ENCODE data around the gene MYOT.

Gene MYOT, protein sequence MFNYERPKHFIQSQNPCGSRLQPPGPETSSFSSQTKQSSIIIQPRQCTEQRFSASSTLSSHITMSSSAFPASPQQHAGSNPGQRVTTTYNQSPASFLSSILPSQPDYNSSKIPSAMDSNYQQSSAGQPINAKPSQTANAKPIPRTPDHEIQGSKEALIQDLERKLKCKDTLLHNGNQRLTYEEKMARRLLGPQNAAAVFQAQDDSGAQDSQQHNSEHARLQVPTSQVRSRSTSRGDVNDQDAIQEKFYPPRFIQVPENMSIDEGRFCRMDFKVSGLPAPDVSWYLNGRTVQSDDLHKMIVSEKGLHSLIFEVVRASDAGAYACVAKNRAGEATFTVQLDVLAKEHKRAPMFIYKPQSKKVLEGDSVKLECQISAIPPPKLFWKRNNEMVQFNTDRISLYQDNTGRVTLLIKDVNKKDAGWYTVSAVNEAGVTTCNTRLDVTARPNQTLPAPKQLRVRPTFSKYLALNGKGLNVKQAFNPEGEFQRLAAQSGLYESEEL

DNA sequence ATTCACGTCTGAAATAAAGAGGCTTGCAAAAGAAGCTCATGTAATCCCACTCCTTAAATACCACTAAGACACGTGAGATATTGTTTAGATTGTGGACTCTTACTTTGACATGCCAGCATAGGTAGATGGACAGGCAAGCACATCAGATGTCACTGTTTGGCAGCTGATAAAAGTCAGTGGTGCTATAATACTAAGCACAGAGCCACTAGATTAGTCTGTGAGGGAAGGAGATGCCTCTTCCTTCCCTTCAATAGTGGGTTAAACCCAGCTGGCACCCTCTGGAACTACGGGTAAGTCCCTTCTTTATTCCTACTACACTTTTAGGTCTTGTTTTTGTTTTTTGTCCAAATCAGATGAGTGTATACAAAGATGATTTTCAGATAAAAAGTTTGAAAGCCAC, at the start of gene MYOT:
Gene MYOT (plus strand): TSS at position 197 of the 400 bp plus-strand sequence. CDS start 2,792 bp downstream, outside the sequence.
- ChIA-PET POLR2A (no interaction called here), CTCF (interaction anchor here (0.7 kb wide), 1 partner anchor 40 kb away, joined by 3 read pairs; no protein-coding TSS in a partner anchor)
- TF ChIP-seq, protein P1, sequence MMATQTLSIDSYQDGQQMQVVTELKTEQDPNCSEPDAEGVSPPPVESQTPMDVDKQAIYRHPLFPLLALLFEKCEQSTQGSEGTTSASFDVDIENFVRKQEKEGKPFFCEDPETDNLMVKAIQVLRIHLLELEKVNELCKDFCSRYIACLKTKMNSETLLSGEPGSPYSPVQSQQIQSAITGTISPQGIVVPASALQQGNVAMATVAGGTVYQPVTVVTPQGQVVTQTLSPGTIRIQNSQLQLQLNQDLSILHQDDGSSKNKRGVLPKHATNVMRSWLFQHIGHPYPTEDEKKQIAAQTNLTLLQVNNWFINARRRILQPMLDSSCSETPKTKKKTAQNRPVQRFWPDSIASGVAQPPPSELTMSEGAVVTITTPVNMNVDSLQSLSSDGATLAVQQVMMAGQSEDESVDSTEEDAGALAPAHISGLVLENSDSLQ (IDR thresholded peaks at IDR 0.05): 0 out of 2 replicates have a peak, but pooled peaks have one; percentile 8
- TF ChIP-seq ZNF384 (IDR thresholded peaks at IDR 0.05): no peak
- DNase-seq (ENCODE audit: extremely low spot score): no peak

DNA sequence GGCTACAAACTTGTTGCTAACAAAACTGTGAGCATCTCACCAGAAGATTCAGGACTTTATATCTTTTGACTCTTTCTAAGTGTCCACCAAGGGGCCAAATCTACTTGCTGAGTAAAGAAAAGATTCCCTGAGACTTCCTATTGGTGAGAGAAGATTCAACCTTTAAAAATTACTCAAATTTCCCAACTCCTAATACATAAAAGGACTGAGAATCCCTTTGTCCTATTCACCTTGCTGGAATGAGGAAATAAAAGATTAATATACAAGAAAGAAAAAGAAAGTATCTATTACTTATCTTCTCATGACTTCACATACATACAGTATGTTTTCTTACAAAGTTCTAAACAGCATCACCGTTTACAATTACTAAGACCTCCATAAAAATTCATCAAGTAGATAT, 47.9 kb upstream of the MYOT start:
- POLR2A ChIA-PET: no interaction called here
- CTCF ChIA-PET: no interaction called here
- no peak for DNase-seq (ENCODE audit: extremely low spot score)
- no peak for TF ChIP-seq HDGF (IDR thresholded peaks at IDR 0.05; ENCODE audit: borderline replicate concordance)
- no peak for TF ChIP-seq FOXA1 (IDR thresholded peaks at IDR 0.05)
- no peak for TF ChIP-seq ZNF384 (IDR thresholded peaks at IDR 0.05)
- TF ChIP-seq SP1 (IDR thresholded peaks at IDR 0.05): no peak
- TF ChIP-seq TARDBP (IDR thresholded peaks at IDR 0.05): no peak
- TF ChIP-seq FOXM1 (IDR thresholded peaks at IDR 0.05; ENCODE audit: borderline replicate concordance): no peak
- no peak for TF ChIP-seq NFRKB (IDR thresholded peaks at IDR 0.05)
- no peak for TF ChIP-seq ARNT (IDR thresholded peaks at IDR 0.05)
- TF ChIP-seq ELF4 (IDR thresholded peaks at IDR 0.05): no peak
- no peak for TF ChIP-seq FOXK2 (IDR thresholded peaks at IDR 0.05)
- TF ChIP-seq SUZ12 (IDR thresholded peaks at IDR 0.05): no peak
- TF ChIP-seq LEF1 (IDR thresholded peaks at IDR 0.05; ENCODE audit: borderline replicate concordance): no peak
- TF ChIP-seq, protein P1 (IDR thresholded peaks at IDR 0.05): no peak
- no peak for TF ChIP-seq CTBP1 (IDR thresholded peaks at IDR 0.05; ENCODE audit: borderline replicate concordance)
- no peak for TF ChIP-seq BHLHE40 (IDR thresholded peaks at IDR 0.05; ENCODE audit: borderline replicate concordance)
- no peak for TF ChIP-seq L3MBTL2 (conservative IDR thresholded peaks at IDR 0.05)

DNA sequence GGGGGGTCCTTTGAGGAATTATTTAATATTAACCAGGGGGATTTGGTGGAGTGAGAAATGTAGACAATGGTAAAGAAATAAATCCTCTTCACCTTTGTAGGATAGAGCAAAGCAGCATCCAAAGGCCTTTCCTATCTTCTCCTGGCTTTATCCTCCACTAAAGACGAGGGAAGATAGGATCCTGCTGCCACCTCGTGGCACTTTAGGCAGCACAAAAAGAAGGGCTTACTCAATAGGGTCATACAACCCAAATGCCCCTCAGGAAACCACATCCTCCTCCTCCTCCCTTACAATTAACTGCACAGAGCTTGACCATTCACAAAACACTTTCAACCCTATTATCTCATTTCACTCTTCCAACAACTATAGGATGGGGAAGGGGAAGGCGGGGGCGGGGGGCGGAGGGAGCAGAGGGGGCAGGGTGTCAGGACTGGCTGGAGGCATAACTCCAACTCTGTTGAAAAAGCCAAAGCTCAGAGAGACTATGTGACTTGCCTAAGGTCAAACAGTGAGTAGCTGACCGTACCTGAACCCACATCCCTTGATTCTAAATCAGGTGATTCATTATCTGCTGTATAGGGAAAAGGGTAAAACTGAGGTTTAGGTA, 45.4 kb upstream of the MYOT start:
- ChIA-PET CTCF (interaction anchor here (0.6 to 2.9 kb wide), 4 partner anchors 44 to 193 kb away, joined by 3 to 18 read pairs (median 4); no protein-coding TSS in a partner anchor), POLR2A (no interaction called here)
- no peak for TF ChIP-seq L3MBTL2 (conservative IDR thresholded peaks at IDR 0.05)
- TF ChIP-seq NFRKB (IDR thresholded peaks at IDR 0.05): no peak
- no peak for TF ChIP-seq FOXM1 (IDR thresholded peaks at IDR 0.05; ENCODE audit: borderline replicate concordance)
- TF ChIP-seq CTBP1 (IDR thresholded peaks at IDR 0.05; ENCODE audit: borderline replicate concordance): no peak
- no peak for TF ChIP-seq SUZ12 (IDR thresholded peaks at IDR 0.05)
- TF ChIP-seq BHLHE40 (IDR thresholded peaks at IDR 0.05; ENCODE audit: borderline replicate concordance): no peak
- no peak for TF ChIP-seq SP1 (IDR thresholded peaks at IDR 0.05)
- TF ChIP-seq FOXK2 (IDR thresholded peaks at IDR 0.05): no peak
- no peak for TF ChIP-seq TARDBP (IDR thresholded peaks at IDR 0.05)
- TF ChIP-seq ELF4 (IDR thresholded peaks at IDR 0.05): no peak
- no peak for TF ChIP-seq ARNT (IDR thresholded peaks at IDR 0.05)
- no peak for TF ChIP-seq ZNF384 (IDR thresholded peaks at IDR 0.05)
- no peak for TF ChIP-seq HDGF (IDR thresholded peaks at IDR 0.05; ENCODE audit: borderline replicate concordance)
- no peak for TF ChIP-seq FOXA1 (IDR thresholded peaks at IDR 0.05)
- no peak for TF ChIP-seq LEF1 (IDR thresholded peaks at IDR 0.05; ENCODE audit: borderline replicate concordance)
- TF ChIP-seq, protein P1 (IDR thresholded peaks at IDR 0.05): no peak
- peak; percentile 65 for DNase-seq (ENCODE audit: extremely low spot score)

DNA sequence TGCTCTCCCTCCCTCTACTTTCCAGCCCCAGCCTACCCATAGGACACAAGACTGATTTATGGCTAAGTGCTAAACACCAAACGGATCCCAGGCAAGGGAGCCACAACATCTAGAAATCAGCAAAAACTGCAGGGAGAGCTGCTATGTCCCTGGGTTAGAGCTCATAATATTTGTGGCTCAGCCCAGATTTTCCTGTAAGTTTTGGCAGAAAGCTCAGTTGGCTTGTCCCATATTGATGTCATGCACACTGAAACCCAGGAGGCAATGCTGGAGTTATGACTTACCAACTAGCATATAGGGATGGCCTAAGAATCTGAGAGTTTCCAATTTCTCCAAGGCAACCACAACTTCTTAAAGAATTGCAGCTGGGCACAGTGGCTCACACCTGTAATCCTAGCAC, 44.7 kb upstream of the MYOT start:
- ChIA-PET CTCF (interaction anchor here (0.5 to 2.9 kb wide), 4 partner anchors 44 to 193 kb away, joined by 3 to 18 read pairs (median 4); no protein-coding TSS in a partner anchor), POLR2A (no interaction called here)
- DNase-seq (ENCODE audit: extremely low spot score): no peak
- TF ChIP-seq ZNF384 (IDR thresholded peaks at IDR 0.05): no peak
- no peak for TF ChIP-seq SUZ12 (IDR thresholded peaks at IDR 0.05)
- TF ChIP-seq ELF4 (IDR thresholded peaks at IDR 0.05): no peak
- TF ChIP-seq ARNT (IDR thresholded peaks at IDR 0.05): no peak
- TF ChIP-seq FOXA1 (IDR thresholded peaks at IDR 0.05): no peak
- TF ChIP-seq FOXK2 (IDR thresholded peaks at IDR 0.05): no peak
- no peak for TF ChIP-seq L3MBTL2 (conservative IDR thresholded peaks at IDR 0.05)

DNA sequence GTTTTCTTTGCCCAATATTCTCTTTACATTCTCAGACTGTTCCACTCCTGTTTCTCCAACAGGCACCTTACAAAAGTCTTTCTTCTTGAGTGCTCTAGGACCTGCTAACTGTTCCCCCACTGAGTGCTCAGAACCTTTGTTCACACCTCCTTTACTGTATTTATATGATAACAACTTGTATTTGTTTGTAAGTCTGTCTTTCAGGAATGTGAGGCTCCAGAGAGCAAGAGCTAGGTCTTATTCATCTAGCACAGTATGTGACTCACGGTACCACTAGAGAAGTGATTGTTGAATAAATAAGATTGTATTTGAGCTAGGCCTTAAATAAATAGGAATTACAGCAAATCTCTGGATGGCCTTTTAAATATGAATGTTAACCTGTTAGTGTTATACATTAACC, 42.5 kb upstream of the MYOT start:
- ChIA-PET POLR2A (no interaction called here), CTCF (interaction anchor here (1.6 kb wide), 1 partner anchor 46 kb away, joined by 6 read pairs; no protein-coding TSS in a partner anchor)
- DNase-seq (ENCODE audit: extremely low spot score): no peak
- TF ChIP-seq BHLHE40 (IDR thresholded peaks at IDR 0.05; ENCODE audit: borderline replicate concordance) (no peak), FOXM1 (IDR thresholded peaks at IDR 0.05; ENCODE audit: borderline replicate concordance) (no peak), SUZ12 (IDR thresholded peaks at IDR 0.05) (no peak), FOXA1 (IDR thresholded peaks at IDR 0.05) (no peak), ZNF384 (IDR thresholded peaks at IDR 0.05) (no peak), CTBP1 (IDR thresholded peaks at IDR 0.05; ENCODE audit: borderline replicate concordance) (no peak)

DNA sequence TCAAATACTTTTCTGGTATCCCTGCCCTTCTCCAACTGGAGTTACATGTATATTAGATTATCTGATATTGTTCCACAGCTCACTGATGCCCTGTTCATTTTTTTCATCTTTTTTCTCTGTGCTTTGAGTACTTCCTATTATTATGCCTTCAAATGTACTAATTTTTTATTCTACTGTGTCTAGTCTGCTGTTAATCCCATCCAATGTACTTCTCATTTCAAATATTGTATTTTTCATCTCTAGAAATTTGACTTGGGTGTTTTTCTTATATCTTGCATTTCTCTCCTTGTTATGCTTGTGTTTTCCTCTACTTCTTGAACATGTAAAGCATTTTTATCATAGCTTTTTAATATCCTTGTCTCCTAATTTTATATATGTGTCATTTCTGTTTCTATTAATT, 41.6 kb upstream of the MYOT start:
- no peak for TF ChIP-seq FOXM1 (IDR thresholded peaks at IDR 0.05; ENCODE audit: borderline replicate concordance)
- TF ChIP-seq, protein P1 (IDR thresholded peaks at IDR 0.05): no peak
- TF ChIP-seq BHLHE40 (IDR thresholded peaks at IDR 0.05; ENCODE audit: borderline replicate concordance): no peak
- no peak for TF ChIP-seq HDGF (IDR thresholded peaks at IDR 0.05; ENCODE audit: borderline replicate concordance)
- DNase-seq (ENCODE audit: extremely low spot score): no peak
- POLR2A ChIA-PET: no interaction called here
- CTCF ChIA-PET: interaction anchor here (0.7 to 1.6 kb wide), 2 partner anchors 47 to 1177 kb away, joined by 3 to 6 read pairs; no protein-coding TSS in a partner anchor

Measured in HEK293T (cell line).